Renal cortical epithelial cell (primary cell): ENCODE data around the gene MOGAT3. TPM values are rescaled to one million over a fixed set of nuclear protein-coding genes. Genes with fewer than 3 reads are reported as not detected.

ENCODE experiments used
- DNase-seq: peaks from one replicate; pipeline ENCODE4 v3.0.0-alpha.2; 2011; ENCODE audit warnings: low read depth
- total RNA-seq: library from RNA; depleted of rRNA; stranded (reverse); fragments of >200 nt; gene quantifications from 2 replicates; pipeline ENCODE4 v1.2.3, GENCODE V29; 2014

MOGAT3 gene
- total RNA-seq, 1 donor from 2014 or later = not detected

- DNase-seq = no peak
Observed at GRCh38 chr7:101172005-101172853, 28.6 kb downstream of the MOGAT3 start.

- no peak for DNase-seq
Observed at GRCh38 chr7:101171442-101171837, 29.4 kb downstream of the MOGAT3 start.

GRCh38 chr7:101170617-101171441, 30.0 kb downstream of the MOGAT3 start:
- no peak for DNase-seq

- no peak for DNase-seq
Observed at GRCh38 chr7:101169838-101170551, 30.8 kb downstream of the MOGAT3 start.

GRCh38 chr7:101169110-101169837, 31.6 kb downstream of the MOGAT3 start:
- DNase-seq = no peak

- DNase-seq = no peak
Observed at GRCh38 chr7:101168412-101169049, 32.3 kb downstream of the MOGAT3 start.

- DNase-seq = no peak
Observed at GRCh38 chr7:101167645-101168411, 33.0 kb downstream of the MOGAT3 start.

- DNase-seq = no peak
Observed at GRCh38 chr7:101166909-101167644, 33.8 kb downstream of the MOGAT3 start.

GRCh38 chr7:101166648-101166908, 34.3 kb downstream of the MOGAT3 start:
- DNase-seq = no peak

- no peak for DNase-seq
Observed at GRCh38 chr7:101165958-101166647, 34.7 kb downstream of the MOGAT3 start.

- peak; percentile 69 for DNase-seq
Observed at GRCh38 chr7:101165075-101165957, 35.5 kb downstream of the MOGAT3 start, which contains the start of gene VGF. Gene VGF (minus strand): TSS chr7:101165569. CDS start chr7:101164843, 726 bp downstream.

- no peak for DNase-seq
Observed at GRCh38 chr7:101164071-101164840, 36.6 kb downstream of the MOGAT3 start.

GRCh38 chr7:101163279-101164070, 37.4 kb downstream of the MOGAT3 start:
- DNase-seq = no peak

GRCh38 chr7:101162551-101163278, 38.1 kb downstream of the MOGAT3 start:
- no peak for DNase-seq

GRCh38 chr7:101161692-101162471, 39.0 kb downstream of the MOGAT3 start:
- DNase-seq = no peak
